NCI-H1105 treated with DMSO at 0.1 percent for 48 hours (cell line): ENCODE measurements around the gene AGAP1.

Experiments
- DNase-seq: peaks from one replicate; lab custom pipeline; 2025; lab: John Stamatoyannopoulos, UW

Gene AGAP1

GRCh38 chr2:236171181-236171679, 677.4 kb downstream of the AGAP1 start:
- DNase-seq: peak; percentile 20

GRCh38 chr2:236171680-236172254, 677.9 kb downstream of the AGAP1 start:
- DNase-seq: peak; percentile 33

GRCh38 chr2:236172255-236173035, 678.6 kb downstream of the AGAP1 start:
- peak; percentile 12 for DNase-seq

GRCh38 chr2:236173036-236173728, 679.3 kb downstream of the AGAP1 start:
- DNase-seq: no peak

GRCh38 chr2:236173729-236174607, 680.1 kb downstream of the AGAP1 start:
- no peak for DNase-seq

- DNase-seq: no peak
These were observed 681.8 kb downstream of the AGAP1 start for GRCh38 chr2:236175548-236176150.

- no peak for DNase-seq
These were observed 682.6 kb downstream of the AGAP1 start for GRCh38 chr2:236176417-236176816.

GRCh38 chr2:236176951-236177350, 683.1 kb downstream of the AGAP1 start:
- DNase-seq: no peak

- peak; percentile 10 for DNase-seq
These were observed 683.7 kb downstream of the AGAP1 start for GRCh38 chr2:236177604-236177966.

GRCh38 chr2:236177967-236178889, 684.4 kb downstream of the AGAP1 start:
- DNase-seq: peak; percentile 45

- no peak for DNase-seq
These were observed 685.0 kb downstream of the AGAP1 start for GRCh38 chr2:236178890-236179235.

- no peak for DNase-seq
These were observed 685.6 kb downstream of the AGAP1 start for GRCh38 chr2:236179236-236180075.

GRCh38 chr2:236180076-236180816, 686.4 kb downstream of the AGAP1 start:
- no peak for DNase-seq

GRCh38 chr2:236180831-236181453, 687.1 kb downstream of the AGAP1 start:
- peak; percentile 69 for DNase-seq
